ENCODE results near the gene CCDC159. TPM values are rescaled to one million over a fixed set of nuclear protein-coding genes. Genes with fewer than 3 reads are reported as not detected.

Gene CCDC159
- total RNA-seq, 1 donor from 2014 or later: 8.0 TPM

GRCh38 chr19:11397089-11397610, 50.8 kb downstream of the CCDC159 start:
- H3K27ac Mint-ChIP-seq (ENCODE audit: unreplicated experiment): no peak overlapping the region
- no peak for DNase-seq
- H3K4me3 Mint-ChIP-seq (ENCODE audit: unreplicated experiment): no peak overlapping the region
- H3K9me3 Mint-ChIP-seq (ENCODE audit: unreplicated experiment): peaks cover 2% of the 10 kb centered on the region
- no peaks in the 10 kb centered on the region for H3K36me3 Mint-ChIP-seq (ENCODE audit: unreplicated experiment)
- no peak for TF ChIP-seq CTCF (IDR thresholded peaks at IDR 0.05; ENCODE audit: partially characterized antibody, unreplicated experiment)
- H3K27me3 Mint-ChIP-seq (ENCODE audit: unreplicated experiment): peaks cover 3% of the 10 kb centered on the region
- peaks cover 2% of the 10 kb centered on the region for H3K4me1 Mint-ChIP-seq (ENCODE audit: low read depth, unreplicated experiment)

- peaks cover 3% of the 10 kb centered on the region for H3K27me3 Mint-ChIP-seq (ENCODE audit: unreplicated experiment)
- no peak for DNase-seq
- peaks cover 2% of the 10 kb centered on the region for H3K4me1 Mint-ChIP-seq (ENCODE audit: low read depth, unreplicated experiment)
- no peak for TF ChIP-seq CTCF (IDR thresholded peaks at IDR 0.05; ENCODE audit: partially characterized antibody, unreplicated experiment)
- no peaks in the 10 kb centered on the region for H3K36me3 Mint-ChIP-seq (ENCODE audit: unreplicated experiment)
- H3K27ac Mint-ChIP-seq (ENCODE audit: unreplicated experiment): no peak overlapping the region
- peaks cover 4% of the 10 kb centered on the region for H3K9me3 Mint-ChIP-seq (ENCODE audit: unreplicated experiment)
- no peak overlapping the region for H3K4me3 Mint-ChIP-seq (ENCODE audit: unreplicated experiment)
These were observed 53.3 kb downstream of the CCDC159 start for GRCh38 chr19:11399667-11400066.

- H3K4me1 Mint-ChIP-seq (ENCODE audit: low read depth, unreplicated experiment): peaks cover 2% of the 10 kb centered on the region
- no peaks in the 10 kb centered on the region for H3K36me3 Mint-ChIP-seq (ENCODE audit: unreplicated experiment)
- H3K4me3 Mint-ChIP-seq (ENCODE audit: unreplicated experiment): no peak overlapping the region
- TF ChIP-seq CTCF (IDR thresholded peaks at IDR 0.05; ENCODE audit: partially characterized antibody, unreplicated experiment): no peak
- H3K27ac Mint-ChIP-seq (ENCODE audit: unreplicated experiment): no peak overlapping the region
- no peak for DNase-seq
- H3K27me3 Mint-ChIP-seq (ENCODE audit: unreplicated experiment): peaks cover 6% of the 10 kb centered on the region
- peaks cover 4% of the 10 kb centered on the region for H3K9me3 Mint-ChIP-seq (ENCODE audit: unreplicated experiment)
These were observed 54.5 kb downstream of the CCDC159 start for GRCh38 chr19:11400798-11401197.

GRCh38 chr19:11401808-11402543, 55.7 kb downstream of the CCDC159 start:
- DNase-seq: no peak
- Mint-ChIP-seq H3K36me3 (ENCODE audit: unreplicated experiment) (no peaks in the 10 kb centered on the region), H3K4me3 (ENCODE audit: unreplicated experiment) (no peak overlapping the region), H3K4me1 (ENCODE audit: low read depth, unreplicated experiment) (peaks cover 2% of the 10 kb centered on the region), H3K27ac (ENCODE audit: unreplicated experiment) (no peak overlapping the region), H3K27me3 (ENCODE audit: unreplicated experiment) (peaks cover 6% of the 10 kb centered on the region), H3K9me3 (ENCODE audit: unreplicated experiment) (peaks cover 4% of the 10 kb centered on the region)
- no peak for TF ChIP-seq CTCF (IDR thresholded peaks at IDR 0.05; ENCODE audit: partially characterized antibody, unreplicated experiment)

Other genes starting within 250 kb of the CCDC159 start
- gene SPC24, start 190.7 kb upstream of the CCDC159 start, total RNA-seq (ENCODE audit: unreplicated experiment): 3.8 TPM
- gene KANK2, start 149.0 kb upstream of the CCDC159 start, total RNA-seq (ENCODE audit: unreplicated experiment): 23.0 TPM
- gene ANGPTL8, start 106.9 kb upstream of the CCDC159 start, total RNA-seq (ENCODE audit: unreplicated experiment): not detected
- gene DOCK6, start 84.0 kb upstream of the CCDC159 start, total RNA-seq (ENCODE audit: unreplicated experiment): 260 TPM
- not detected for gene TSPAN16, start 50.4 kb upstream of the CCDC159 start, total RNA-seq (ENCODE audit: unreplicated experiment)
- gene RAB3D, start 6.9 kb upstream of the CCDC159 start, total RNA-seq (ENCODE audit: unreplicated experiment): 130 TPM
- gene TMEM205, start 251 bp upstream of the CCDC159 start, total RNA-seq (ENCODE audit: unreplicated experiment): 43.1 TPM
- gene PLPPR2, start 8.9 kb downstream of the CCDC159 start, total RNA-seq (ENCODE audit: unreplicated experiment): 77.0 TPM
- gene SWSAP1, start 28.1 kb downstream of the CCDC159 start, total RNA-seq (ENCODE audit: unreplicated experiment): 2.1 TPM
- 11.0 TPM for gene EPOR, start 37.8 kb downstream of the CCDC159 start, total RNA-seq (ENCODE audit: unreplicated experiment)
- gene RGL3, start 72.8 kb downstream of the CCDC159 start, total RNA-seq (ENCODE audit: unreplicated experiment): 0.66 TPM
- 2.6 TPM for gene ODAD3, start 88.6 kb downstream of the CCDC159 start, total RNA-seq (ENCODE audit: unreplicated experiment)
- 276 TPM for gene PRKCSH, start 89.1 kb downstream of the CCDC159 start, total RNA-seq (ENCODE audit: unreplicated experiment)
- gene ELAVL3, start 134.5 kb downstream of the CCDC159 start, total RNA-seq (ENCODE audit: unreplicated experiment): 633 TPM
- 19.2 TPM for gene ZNF653, start 159.3 kb downstream of the CCDC159 start, total RNA-seq (ENCODE audit: unreplicated experiment)
- 43.2 TPM for gene ECSIT, start 182.6 kb downstream of the CCDC159 start, total RNA-seq (ENCODE audit: unreplicated experiment)
- 2.3 TPM for gene CNN1, start 192.3 kb downstream of the CCDC159 start, total RNA-seq (ENCODE audit: unreplicated experiment)
- 50.7 TPM for gene ELOF1, start 212.7 kb downstream of the CCDC159 start, total RNA-seq (ENCODE audit: unreplicated experiment)
- gene ACP5, start 231.1 kb downstream of the CCDC159 start, total RNA-seq (ENCODE audit: unreplicated experiment): not detected

Measured in glutamatergic neuron (in vitro differentiated cells).